ENCODE measurements around the gene PEX6. TPM values are rescaled to one million over a fixed set of nuclear protein-coding genes. Genes with fewer than 3 reads are reported as not detected.

The PEX6 gene
- total and polyA plus RNA-seq, 4 donors = 11.7 to 22.0 (median 15.0) TPM

- no peak overlapping the region for H3K4me3 ChIP-seq (ENCODE audit: low read length in 2 of 2)
- no peaks in the 10 kb centered on the region for H3K9me3 ChIP-seq (ENCODE audit: control insufficient read depth, low read length)
- H3K36me3 ChIP-seq (ENCODE audit: control insufficient read depth in 1 of 2, insufficient read depth in 2 of 2, low read length in 1 of 2) = no peaks in the 10 kb centered on the region
- ATAC-seq (ENCODE audit: low FRiP score) (no peak), DNase-seq (no peak)
- WGBS, 2 donors = 76 to 86% methylated on average over 2 of the region's 2 CpGs
- intact Hi-C loops (cut with DNase I) = no loop called here
- no peaks in the 10 kb centered on the region for H3K4me1 ChIP-seq (ENCODE audit: control insufficient read depth in 1 of 2, insufficient read depth in 2 of 2, low read length in 2 of 2)
- no peak overlapping the region for H3K27ac ChIP-seq (ENCODE audit: low read depth in 1 of 2, low read length in 2 of 2)
- H3K27me3 ChIP-seq (ENCODE audit: control insufficient read depth in 1 of 2, insufficient read depth in 2 of 2, low read length in 1 of 2) = no peaks in the 10 kb centered on the region
Observed at GRCh38 chr6:42923666-42924065, 55.3 kb downstream of the PEX6 start.

DNA sequence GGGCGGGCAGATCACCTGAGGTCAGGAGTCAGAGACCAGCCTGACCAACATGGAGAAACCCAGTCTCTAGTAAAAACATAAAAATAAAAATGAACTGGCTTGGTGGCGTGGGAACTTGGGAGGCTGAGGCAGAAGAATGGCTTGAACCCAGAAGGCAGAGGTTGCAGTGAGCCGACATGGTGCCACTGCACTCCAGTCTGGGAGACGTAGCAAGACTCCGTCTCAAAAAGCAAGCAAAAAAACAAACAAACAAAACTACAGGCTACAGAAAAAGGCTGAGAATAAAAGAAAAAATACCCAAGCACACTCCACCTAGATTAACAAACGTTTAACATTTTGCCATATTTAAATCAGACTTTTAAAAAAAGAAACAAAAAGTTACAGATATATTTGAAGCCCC, 57.2 kb downstream of the PEX6 start:
- Histone ChIP-seq H3K36me3 (ENCODE audit: control insufficient read depth in 1 of 2, insufficient read depth in 2 of 2, low read length in 1 of 2) (no peaks in the 10 kb centered on the region), H3K4me1 (ENCODE audit: control insufficient read depth in 1 of 2, insufficient read depth in 2 of 2, low read length in 2 of 2) (no peaks in the 10 kb centered on the region), H3K27ac (ENCODE audit: low read depth in 1 of 2, low read length in 2 of 2) (no peak overlapping the region), H3K9me3 (ENCODE audit: control insufficient read depth, low read length) (no peaks in the 10 kb centered on the region), H3K27me3 (ENCODE audit: control insufficient read depth in 1 of 2, insufficient read depth in 2 of 2, low read length in 1 of 2) (no peaks in the 10 kb centered on the region), H3K4me3 (ENCODE audit: low read length in 2 of 2) (no peak overlapping the region)
- intact Hi-C loops (cut with DNase I) = no loop called here
- ATAC-seq (ENCODE audit: low FRiP score) (no peak), DNase-seq (no peak)
- WGBS, 2 donors = 53 to 65% methylated on average over 6 of the region's 6 CpGs

GRCh38 chr6:42916288-42916687, 62.7 kb downstream of the PEX6 start:
- no peak for DNase-seq
- Histone ChIP-seq H3K36me3 (ENCODE audit: control insufficient read depth in 1 of 2, insufficient read depth in 2 of 2, low read length in 1 of 2) (no peaks in the 10 kb centered on the region), H3K27me3 (ENCODE audit: control insufficient read depth in 1 of 2, insufficient read depth in 2 of 2, low read length in 1 of 2) (no peaks in the 10 kb centered on the region), H3K27ac (ENCODE audit: low read depth in 1 of 2, low read length in 2 of 2) (no peak overlapping the region), H3K9me3 (ENCODE audit: control insufficient read depth, low read length) (no peaks in the 10 kb centered on the region), H3K4me1 (ENCODE audit: control insufficient read depth in 1 of 2, insufficient read depth in 2 of 2, low read length in 2 of 2) (no peaks in the 10 kb centered on the region), H3K4me3 (ENCODE audit: low read length in 2 of 2) (no peak overlapping the region)
- no peak for ATAC-seq (ENCODE audit: low FRiP score)
- 88 to 100% methylated on average over 1 of the region's 1 CpG for WGBS, 2 donors
- intact Hi-C loops (cut with DNase I) = no loop called here

DNA sequence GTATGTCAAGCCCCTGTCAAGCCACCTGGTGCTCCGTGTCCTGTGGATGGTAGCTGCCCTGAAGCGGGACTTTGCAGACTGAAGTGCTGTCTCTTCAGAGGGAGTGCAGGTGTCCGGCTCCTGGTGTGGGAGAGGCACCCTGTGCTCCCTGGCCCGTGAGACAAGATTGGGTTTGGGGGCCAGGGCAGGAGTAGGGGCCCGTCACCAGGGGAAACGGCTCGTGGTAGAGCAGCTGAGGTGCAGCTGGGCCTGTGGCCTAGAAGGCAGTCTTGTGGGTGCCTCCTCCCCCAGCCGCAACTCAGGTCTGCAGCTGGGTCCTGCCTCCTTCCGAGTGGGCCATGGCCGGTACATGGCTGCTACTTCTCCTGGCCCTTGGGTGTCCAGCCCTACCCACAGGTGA, 63.2 kb downstream of the PEX6 start, which contains the start of gene PTCRA:
Gene PTCRA (plus strand): TSS at position 322 of the 400 bp plus-strand sequence. CDS start 17 bp downstream, at position 339.
- no peaks in the 10 kb centered on the region for H3K4me1 ChIP-seq (ENCODE audit: control insufficient read depth in 1 of 2, insufficient read depth in 2 of 2, low read length in 2 of 2)
- no peak within 1 kb of the TSS for H3K4me3 ChIP-seq (ENCODE audit: low read length in 2 of 2)
- no peaks in the 10 kb centered on the region for H3K27me3 ChIP-seq (ENCODE audit: control insufficient read depth in 1 of 2, insufficient read depth in 2 of 2, low read length in 1 of 2)
- intact Hi-C loops (cut with DNase I) = no loop called here
- DNase-seq (no peak), ATAC-seq (ENCODE audit: low FRiP score) (no peak)
- 82% methylated on average over 9 to 10 of the region's 10 CpGs for WGBS, 2 donors
- H3K9me3 ChIP-seq (ENCODE audit: control insufficient read depth, low read length) = no peaks in the 10 kb centered on the region
- no peaks in the 10 kb centered on the region for H3K36me3 ChIP-seq (ENCODE audit: control insufficient read depth in 1 of 2, insufficient read depth in 2 of 2, low read length in 1 of 2)
- no peak within 1 kb of the TSS for H3K27ac ChIP-seq (ENCODE audit: low read depth in 1 of 2, low read length in 2 of 2)

DNA sequence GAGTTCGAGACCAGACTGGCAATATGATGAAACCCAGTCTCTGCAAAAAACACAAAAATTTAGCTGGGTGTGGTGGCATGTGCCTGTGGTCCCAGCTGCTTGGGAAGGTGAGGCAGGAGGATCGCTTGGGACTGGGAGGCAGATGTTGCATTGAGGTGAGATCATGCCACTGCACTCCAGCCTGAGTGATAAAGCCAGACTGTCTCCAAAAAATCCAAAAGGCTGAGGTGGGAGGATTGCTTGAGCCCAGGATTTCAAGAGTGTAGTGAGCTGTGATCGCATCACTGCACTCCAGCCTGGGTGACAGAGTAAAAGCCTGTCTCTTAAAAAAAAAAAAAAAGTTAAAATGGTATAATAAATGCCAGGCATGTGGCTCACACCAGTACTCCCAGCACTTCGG, 64.4 kb downstream of the PEX6 start:
- Histone ChIP-seq H3K36me3 (ENCODE audit: control insufficient read depth in 1 of 2, insufficient read depth in 2 of 2, low read length in 1 of 2) (no peaks in the 10 kb centered on the region), H3K4me1 (ENCODE audit: control insufficient read depth in 1 of 2, insufficient read depth in 2 of 2, low read length in 2 of 2) (no peaks in the 10 kb centered on the region), H3K27ac (ENCODE audit: low read depth in 1 of 2, low read length in 2 of 2) (no peak overlapping the region), H3K4me3 (ENCODE audit: low read length in 2 of 2) (no peak overlapping the region), H3K27me3 (ENCODE audit: control insufficient read depth in 1 of 2, insufficient read depth in 2 of 2, low read length in 1 of 2) (no peaks in the 10 kb centered on the region), H3K9me3 (ENCODE audit: control insufficient read depth, low read length) (no peaks in the 10 kb centered on the region)
- no peak for ATAC-seq (ENCODE audit: low FRiP score)
- intact Hi-C loops (cut with DNase I) = no loop called here
- 78 to 80% methylated on average over 4 of the region's 4 CpGs for WGBS, 2 donors
- DNase-seq = no peak

Other genes starting within 250 kb of the PEX6 start
- gene TBCC, start 233.1 kb downstream of the PEX6 start, total RNA-seq = 10 to 100 TPM; 16.1 to 16.8 TPM
- gene TBCC, start 233.1 kb downstream of the PEX6 start, polyA plus RNA-seq = 10 to 100 TPM; 14.4 to 33.1 TPM
- gene BICRAL, start 197.1 kb downstream of the PEX6 start, total RNA-seq = 10 to 100 TPM; 17.2 to 21.1 TPM
- 1 to 10 TPM; 4.8 to 5.8 TPM for gene BICRAL, start 197.1 kb downstream of the PEX6 start, polyA plus RNA-seq
- gene RPL7L1, start 99.6 kb downstream of the PEX6 start, total RNA-seq = 10 to 100 TPM; 57.8 to 59.0 TPM
- 10 to 100 TPM; 41.9 to 54.5 TPM for gene RPL7L1, start 99.6 kb downstream of the PEX6 start, polyA plus RNA-seq
- gene PTCRA, start 63.1 kb downstream of the PEX6 start, total RNA-seq = not detected
- gene PTCRA, start 63.1 kb downstream of the PEX6 start, polyA plus RNA-seq = not detected
- 10 to 100 TPM; 28.8 to 50.1 TPM for gene CNPY3, start 49.7 kb downstream of the PEX6 start, total RNA-seq
- 10 to 100 TPM; 28.3 to 36.1 TPM for gene CNPY3, start 49.7 kb downstream of the PEX6 start, polyA plus RNA-seq
- gene GNMT, start 18.4 kb downstream of the PEX6 start, total RNA-seq = 1 to 10 TPM in 1 of 2 donors, under 1 TPM in 1; 0.88 to 1.2 TPM
- 1 to 10 TPM in 1 of 2 donors, not detected in 1; 1.2 TPM for gene GNMT, start 18.4 kb downstream of the PEX6 start, polyA plus RNA-seq
- gene PPP2R5D, start 5.4 kb upstream of the PEX6 start, total RNA-seq = 10 to 100 TPM; 22.9 to 31.7 TPM
- 10 to 100 TPM; 20.3 to 31.5 TPM for gene PPP2R5D, start 5.4 kb upstream of the PEX6 start, polyA plus RNA-seq
- gene MEA1, start 34.8 kb upstream of the PEX6 start, total RNA-seq = 10 to 100 TPM; 44.5 to 44.6 TPM
- gene MEA1, start 34.8 kb upstream of the PEX6 start, polyA plus RNA-seq = 100 to 1,000 TPM in 1 of 2 donors, 10 to 100 TPM in 1; 93.5 to 110 TPM
- 10 to 100 TPM; 55.7 to 61.7 TPM for gene KLHDC3, start 35.1 kb upstream of the PEX6 start, total RNA-seq
- 10 to 100 TPM; 74.6 to 95.9 TPM for gene KLHDC3, start 35.1 kb upstream of the PEX6 start, polyA plus RNA-seq
- gene RRP36, start 42.4 kb upstream of the PEX6 start, total RNA-seq = 10 to 100 TPM; 36.7 to 41.1 TPM
- gene RRP36, start 42.4 kb upstream of the PEX6 start, polyA plus RNA-seq = 10 to 100 TPM; 29.6 to 40.5 TPM
- gene CUL7, start 74.7 kb upstream of the PEX6 start, total RNA-seq = 10 to 100 TPM; 11.0 to 17.5 TPM
- gene CUL7, start 74.7 kb upstream of the PEX6 start, polyA plus RNA-seq = 10 to 100 TPM in 1 of 2 donors, 1 to 10 TPM in 1; 3.3 to 14.9 TPM
- gene MRPL2, start 80.3 kb upstream of the PEX6 start, total RNA-seq = 10 to 100 TPM; 30.4 to 33.6 TPM
- 10 to 100 TPM; 29.3 to 55.2 TPM for gene MRPL2, start 80.3 kb upstream of the PEX6 start, polyA plus RNA-seq
- gene KLC4, start 80.5 kb upstream of the PEX6 start, total RNA-seq = 10 to 100 TPM; 20.1 to 35.0 TPM
- 10 to 100 TPM; 34.6 to 54.9 TPM for gene KLC4, start 80.5 kb upstream of the PEX6 start, polyA plus RNA-seq
- gene PTK7, start 97.1 kb upstream of the PEX6 start, total RNA-seq = 1 to 10 TPM; 3.6 to 9.6 TPM
- gene PTK7, start 97.1 kb upstream of the PEX6 start, polyA plus RNA-seq = 1 to 10 TPM in 1 of 2 donors, under 1 TPM in 1; 0.13 to 6.4 TPM
- 100 to 1,000 TPM in 1 of 2 donors, 10 to 100 TPM in 1; 47.5 to 106 TPM for gene SRF, start 192.1 kb upstream of the PEX6 start, total RNA-seq
- gene SRF, start 192.1 kb upstream of the PEX6 start, polyA plus RNA-seq = 10 to 100 TPM; 23.8 to 41.4 TPM
- gene CUL9, start 203.0 kb upstream of the PEX6 start, total RNA-seq = 10 to 100 TPM; 32.6 to 54.6 TPM
- 100 to 1,000 TPM in 1 of 2 donors, 1 to 10 TPM in 1; 8.1 to 106 TPM for gene CUL9, start 203.0 kb upstream of the PEX6 start, polyA plus RNA-seq

Data from aorta (tissue), 5 donors.